PC-3 (cell line): ENCODE results near the gene KLF13. TPM values are rescaled to one million over a fixed set of nuclear protein-coding genes. Genes with fewer than 3 reads are reported as not detected.

Source experiments
- ATAC-seq: fragments of 200-7000 bp; cut with Tn5 transposase; 2 replicates; pipeline ENCODE4 v1.9.1; 2020; ENCODE audit warnings: mild to moderate bottlenecking, moderate library complexity
- BruUV-seq: library from RNA; stranded (reverse); fragments of 400-500 nt; replicated peaks from 2 replicates; lab custom pipeline; 2021; lab: Mats Ljungman, UMichigan
- CTCF ChIA-PET: fragments of 300-600 bp; sonication (Branson Sonifier 250); formaldehyde crosslinking; loops from one replicate; lab custom pipeline; 2022; ENCODE audit warnings: antibody characterized with exemption; lab: Charles Lee
- POLR2A ChIA-PET: fragments of 300-600 bp; sonication (Branson Sonifier 250); formaldehyde crosslinking; loops from one replicate; lab custom pipeline; 2022; ENCODE audit warnings: antibody characterized with exemption; ENCODE audit not compliant: unreplicated experiment; lab: Charles Lee
- DNase-seq: peaks from one replicate; pipeline ENCODE4 v3.0.0-alpha.2; 2015
- H2AFZ ChIP-seq: fragments of 300-600 bp; sonication (generic); 2 replicates; pipeline ENCODE4 v1.6.0; 2016; ENCODE audit warnings: antibody characterized with exemption, low read length
- H3F3A ChIP-seq: fragments of 300-600 bp; sonication (generic); one replicate; pipeline ENCODE4 v1.6.0; 2017; ENCODE audit warnings: antibody characterized with exemption, low read length, control low read depth, mild to moderate bottlenecking; ENCODE audit not compliant: unreplicated experiment
- H3K27ac ChIP-seq: fragments of 300-600 bp; sonication (generic); 2 replicates; pipeline ENCODE4 v1.5.1; 2016; ENCODE audit warnings: mild to moderate bottlenecking, low read length
- H3K27me3 ChIP-seq: fragments of 300-600 bp; sonication (generic); 2 replicates; pipeline ENCODE4 v1.6.1; 2016; ENCODE audit warnings: low read length, mixed read lengths
- H3K36me3 ChIP-seq: fragments of 300-600 bp; sonication (generic); 2 replicates; pipeline ENCODE4 v1.6.1; 2016; ENCODE audit warnings: low read depth, mixed run types, low read length, mixed read lengths
- H3K4me1 ChIP-seq: fragments of 300-600 bp; sonication (generic); 2 replicates; pipeline ENCODE4 v1.5.1; 2016; ENCODE audit warnings: low read length; ENCODE audit not compliant: insufficient read depth
- H3K4me2 ChIP-seq: fragments of 300-600 bp; sonication (generic); 2 replicates; pipeline ENCODE4 v1.6.0; 2016; ENCODE audit warnings: low read length
- H3K4me3 ChIP-seq: fragments of 300-600 bp; sonication (generic); 2 replicates; pipeline ENCODE4 v1.5.1; 2016; ENCODE audit warnings: mild to moderate bottlenecking, low read length, mixed read lengths
- H3K79me2 ChIP-seq: fragments of 300-600 bp; sonication (generic); 2 replicates; pipeline ENCODE4 v1.6.1; 2017; ENCODE audit warnings: low read length, mixed read lengths
- H3K9ac ChIP-seq: fragments of 300-600 bp; sonication (generic); 2 replicates; pipeline ENCODE4 v1.6.0; 2016; ENCODE audit warnings: mild to moderate bottlenecking, low read length
- H3K9me2 ChIP-seq: fragments of 300-600 bp; sonication (generic); replicated peaks from 2 replicates; pipeline ENCODE4 v1.6.1; 2016; ENCODE audit warnings: mixed run types, low read length, mixed read lengths
- H3K9me3 ChIP-seq: fragments of 300-600 bp; sonication (generic); 2 replicates; pipeline ENCODE4 v1.6.1; 2016; ENCODE audit warnings: low read length, mixed read lengths
- H4K20me1 ChIP-seq: fragments of 300-600 bp; sonication (generic); 2 replicates; pipeline ENCODE4 v1.6.1; 2016; ENCODE audit warnings: low read length, mixed read lengths
- CTCF ChIP-seq: fragments of 300-600 bp; sonication (generic); conservative IDR thresholded peaks from 2 replicates; pipeline ENCODE4 v1.5.1; 2017; ENCODE audit warnings: antibody characterized with exemption, low read depth, mild to moderate bottlenecking, low read length
- EZH2 ChIP-seq: fragments of 300-600 bp; sonication (generic); IDR thresholded peaks from one replicate; pipeline ENCODE4 v1.6.1; 2017; ENCODE audit warnings: antibody characterized with exemption, mild to moderate bottlenecking, low read length; ENCODE audit not compliant: unreplicated experiment
- EZH2phosphoT487 ChIP-seq: fragments of 300-600 bp; sonication (generic); IDR thresholded peaks from 2 replicates; pipeline ENCODE4 v1.6.1; 2018; ENCODE audit warnings: mild to moderate bottlenecking, antibody characterized with exemption, low read length, borderline replicate concordance
- intact Hi-C: fragments of 100-400 bp; cut with micrococcal nuclease; formaldehyde crosslinking; loops from 2 replicates; pipeline ENCODE4 v1.9.0; 2023
- total RNA-seq: library from RNA; depleted of rRNA; stranded (reverse); fragments of >200 nt; gene quantifications from 2 replicates; pipeline ENCODE4 v1.2.3, GENCODE V29; 2014

KLF13 gene
- total RNA-seq, 1 experiment from 2014 or later: 11.4 TPM

DNA sequence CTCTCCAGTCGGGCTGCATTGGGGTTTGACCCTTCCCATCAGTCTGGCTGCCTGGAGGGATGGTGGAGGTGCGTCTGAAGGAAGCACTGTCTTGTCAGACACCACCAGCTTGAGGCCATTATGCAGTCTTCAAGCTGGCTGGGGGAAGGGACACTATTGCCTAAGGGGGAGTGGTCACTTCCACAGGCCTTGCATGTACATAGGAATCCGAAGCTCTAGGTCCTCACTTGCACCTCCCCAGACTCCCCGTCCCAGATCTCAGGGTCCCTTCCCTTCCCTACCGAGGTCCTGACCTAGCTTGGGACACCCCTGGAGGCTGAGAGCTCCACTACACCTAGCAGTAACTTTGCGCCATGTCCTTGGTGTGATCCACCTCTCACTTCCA lies 48.6 kb upstream of the KLF13 start:
- no TSS peak for BruUV-seq
- H3K4me1 ChIP-seq: no peaks in the 10 kb centered on the region
- H3K27me3 ChIP-seq: no peaks in the 10 kb centered on the region
- no peaks in the 10 kb centered on the region for H3K36me3 ChIP-seq
- H3F3A ChIP-seq: no peaks in the 10 kb centered on the region
- H3K4me3 ChIP-seq: no peak overlapping the region
- no peak overlapping the region for H2AFZ ChIP-seq
- H3K27ac ChIP-seq: no peak overlapping the region
- ChIA-PET CTCF (no interaction called here), POLR2A (no interaction called here)
- ATAC-seq (no peak), DNase-seq (no peak)
- H3K9ac ChIP-seq: no peak overlapping the region
- TF ChIP-seq CTCF (no peak), EZH2phosphoT487 (no peak), EZH2 (no peak)
- intact Hi-C loops: no loop called here
- H3K4me2 ChIP-seq: no peak overlapping the region
- H3K9me3 ChIP-seq: no peaks in the 10 kb centered on the region
- no peaks in the 10 kb centered on the region for H4K20me1 ChIP-seq
- no peaks in the 10 kb centered on the region for H3K79me2 ChIP-seq
- no peaks in the 10 kb centered on the region for H3K9me2 ChIP-seq

GRCh38 chr15:31278544-31279220 lies 48.0 kb upstream of the KLF13 start:
- no peaks in the 10 kb centered on the region for H3K9me3 ChIP-seq
- no peak overlapping the region for H2AFZ ChIP-seq
- no peaks in the 10 kb centered on the region for H3K36me3 ChIP-seq
- H3K27me3 ChIP-seq: peaks cover 4% of the 10 kb centered on the region; the same call in 1 of the 2 replicates
- H3F3A ChIP-seq: no peaks in the 10 kb centered on the region
- H3K4me1 ChIP-seq: no peaks in the 10 kb centered on the region
- intact Hi-C loops: no loop called here
- BruUV-seq: no TSS peak
- DNase-seq: no peak
- no peak overlapping the region for H3K4me2 ChIP-seq
- no peaks in the 10 kb centered on the region for H3K9me2 ChIP-seq
- no peak overlapping the region for H3K9ac ChIP-seq
- H4K20me1 ChIP-seq: no peaks in the 10 kb centered on the region
- ChIA-PET CTCF (no interaction called here), POLR2A (no interaction called here)
- ATAC-seq: no peak
- no peak overlapping the region for H3K27ac ChIP-seq
- TF ChIP-seq EZH2phosphoT487 (no peak), EZH2 (no peak), CTCF (no peak)
- no peaks in the 10 kb centered on the region for H3K79me2 ChIP-seq
- no peak overlapping the region for H3K4me3 ChIP-seq

GRCh38 chr15:31279221-31280045 lies 47.2 kb upstream of the KLF13 start:
- ChIA-PET POLR2A (interaction anchor here (0.5 kb wide), 1 partner anchor 378 kb away, joined by 3 read pairs; no protein-coding TSS in a partner anchor), CTCF (no interaction called here)
- Histone ChIP-seq H4K20me1 (no peaks in the 10 kb centered on the region), H3K27ac (no peak overlapping the region), H3K9me3 (no peaks in the 10 kb centered on the region), H3K9me2 (no peaks in the 10 kb centered on the region), H3F3A (no peaks in the 10 kb centered on the region), H3K4me1 (no peaks in the 10 kb centered on the region), H3K36me3 (no peaks in the 10 kb centered on the region), H3K4me2 (no peak overlapping the region), H3K27me3 (peaks cover 11% of the 10 kb centered on the region; the same call in 1 of the 2 replicates), H2AFZ (no peak overlapping the region), H3K9ac (no peak overlapping the region), H3K4me3 (no peak overlapping the region), H3K79me2 (no peaks in the 10 kb centered on the region)
- TF ChIP-seq CTCF (no peak), EZH2phosphoT487 (no peak), EZH2 (no peak)
- DNase-seq: no peak
- BruUV-seq: no TSS peak
- ATAC-seq: no peak
- intact Hi-C loops: no loop called here
